Vein endothelial cell (primary cell): ENCODE data around the gene MYLK3. TPM values are rescaled to one million over a fixed set of nuclear protein-coding genes. Genes with fewer than 3 reads are reported as not detected.

ENCODE experiments used
- total RNA-seq: library from RNA; depleted of rRNA; stranded (reverse); fragments of >200 nt; gene quantifications from 2 replicates; pipeline ENCODE4 v1.2.3, GENCODE V29; 2012

Gene MYLK3
- 0.10 and 0.33 TPM in 2 replicates for total RNA-seq

GRCh38 chr16:46747777-46748651 lies at the start of gene MYLK3:
MYLK3 (minus strand) TSS chr16:46748344; CDS start chr16:46748193, 151 bp downstream.

GRCh38 chr16:46689365-46690280 lies 58.5 kb downstream of the MYLK3 start, which contains the start of gene ORC6:
ORC6 (plus strand) TSS chr16:46689659; CDS start chr16:46689706, 47 bp downstream.

GRCh38 chr16:46688654-46689364 lies 59.3 kb downstream of the MYLK3 start, which contains the start of gene VPS35:
VPS35 (minus strand) TSS chr16:46689178; CDS start chr16:46689133, 45 bp downstream.

Other genes starting within 250 kb of the MYLK3 start
- gene SHCBP1, start 127.0 kb downstream of the MYLK3 start, total RNA-seq, result 10.1 and 23.8 TPM in 2 replicates
- 83.0 and 137 TPM in 2 replicates for gene VPS35, start 59.2 kb downstream of the MYLK3 start, total RNA-seq
- gene ORC6, start 58.7 kb downstream of the MYLK3 start, total RNA-seq, result 7.2 and 14.7 TPM in 2 replicates
- 5.6 and 6.9 TPM in 2 replicates for gene C16orf87, start 82.8 kb upstream of the MYLK3 start, total RNA-seq
- 7.6 and 8.5 TPM in 2 replicates for gene GPT2, start 136.0 kb upstream of the MYLK3 start, total RNA-seq
- gene DNAJA2, start 225.3 kb upstream of the MYLK3 start, total RNA-seq, result 70.2 and 80.2 TPM in 2 replicates